Measurements from ENCODE around the gene DEXI. TPM values are rescaled to one million over a fixed set of nuclear protein-coding genes. Genes with fewer than 3 reads are reported as not detected.

The DEXI gene
- total and polyA plus RNA-seq, 9 of the 15 experiments (the other 6 are each of a cell fraction or from before 2014, with no cell fraction given), result 2.9 to 40.1 (median 22.0) TPM

DNA sequence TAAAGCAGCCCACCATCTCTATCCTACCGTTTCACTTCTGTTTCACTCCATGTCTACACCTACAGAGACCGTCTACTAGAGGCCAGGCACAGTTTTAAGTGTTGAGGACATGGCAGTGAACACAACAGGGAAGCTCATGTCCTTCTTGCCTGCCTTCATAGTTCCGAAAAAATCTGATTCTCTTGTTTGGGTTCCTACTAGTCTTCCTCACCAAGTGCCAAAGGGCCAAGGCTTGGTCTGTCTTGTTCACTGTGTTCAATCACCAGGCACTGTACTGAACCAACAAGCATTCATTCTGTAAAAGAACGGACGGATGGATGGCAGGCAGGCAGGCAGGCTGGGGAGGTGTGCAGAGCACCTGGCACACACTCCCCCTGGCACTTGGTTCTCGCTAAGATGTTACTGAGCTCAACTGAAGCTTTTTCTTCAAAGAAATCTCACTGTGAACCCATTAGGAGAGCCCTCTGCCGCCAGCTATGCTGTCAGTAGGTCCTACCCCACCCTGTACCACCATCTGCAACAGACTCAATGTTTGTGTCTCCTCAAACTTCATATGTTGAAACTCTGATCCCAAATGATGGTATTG, 2.5 kb downstream of the DEXI start:
- no peak for TF ChIP-seq HNRNPH1 (optimal IDR thresholded peaks at IDR 0.05; ENCODE audit: low read depth, low read length)
- no peak for TF ChIP-seq HNRNPK (IDR thresholded peaks at IDR 0.05; ENCODE audit: low read depth, low read length, poor library complexity, severe bottlenecking)
- TF ChIP-seq ZBED1 (IDR thresholded peaks at IDR 0.05), result no peak
- TF ChIP-seq, protein P1, sequence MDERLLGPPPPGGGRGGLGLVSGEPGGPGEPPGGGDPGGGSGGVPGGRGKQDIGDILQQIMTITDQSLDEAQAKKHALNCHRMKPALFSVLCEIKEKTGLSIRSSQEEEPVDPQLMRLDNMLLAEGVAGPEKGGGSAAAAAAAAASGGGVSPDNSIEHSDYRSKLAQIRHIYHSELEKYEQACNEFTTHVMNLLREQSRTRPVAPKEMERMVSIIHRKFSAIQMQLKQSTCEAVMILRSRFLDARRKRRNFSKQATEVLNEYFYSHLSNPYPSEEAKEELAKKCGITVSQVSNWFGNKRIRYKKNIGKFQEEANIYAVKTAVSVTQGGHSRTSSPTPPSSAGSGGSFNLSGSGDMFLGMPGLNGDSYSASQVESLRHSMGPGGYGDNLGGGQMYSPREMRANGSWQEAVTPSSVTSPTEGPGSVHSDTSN (CRISPR knock-in tag; IDR thresholded peaks at IDR 0.05; ENCODE audit: low read depth), result no peak
- TF ChIP-seq, protein P1 (tag; conservative IDR thresholded peaks at IDR 0.05; ENCODE audit: low read depth), result no peak
- no TSS peak for BruUV-seq (replicated peaks)
- in situ Hi-C loops (cut with MboI) (loop anchor here (10.0 kb wide), 1 partner anchor 685 kb away; no protein-coding TSS in a partner anchor), intact Hi-C loops (cut with micrococcal nuclease) (no loop called here)
- Histone ChIP-seq H3K9ac (ENCODE audit: insufficient read depth in 1 of 2, low read depth in 2 of 2, low read length in 2 of 2) (peak overlapping the region in 1 of 2 experiments; percentile 89; a peak in 1 of 4 replicates), H2AFZ (ENCODE audit: low read depth, low read length) (no peak overlapping the region), H3K4me2 (ENCODE audit: insufficient read depth, low read length) (peak overlapping the region; percentile 87), H3K9me1 (ENCODE audit: control insufficient read depth, insufficient read depth, low read length) (peaks cover 16% of the 10 kb centered on the region), H3K4me3 (no peak overlapping the region), H4K20me1 (replicated peaks; ENCODE audit: control insufficient read depth, insufficient read depth, low read length) (peaks cover 47% of the 10 kb centered on the region), H3K9me3 (replicated peaks; ENCODE audit: control insufficient read depth, insufficient read depth, low read depth, low read length) (no peaks in the 10 kb centered on the region), H3K4me1 (replicated peaks in 1 of 2; ENCODE audit: control insufficient read depth in 2 of 2, insufficient read depth in 2 of 2, low read length in 2 of 2) (peaks cover 31 to 52% of the 10 kb centered on the region in 2 experiments), H3K36me3 (ENCODE audit: control insufficient read depth, insufficient read depth, low read length) (peaks cover 37% of the 10 kb centered on the region; the same call in 2 of the 3 replicates), H3K79me2 (ENCODE audit: control insufficient read depth, insufficient read depth, low read length) (peaks cover 63% of the 10 kb centered on the region), H3K27me3 (ENCODE audit: control insufficient read depth in 2 of 2, insufficient read depth in 2 of 2, low read length in 2 of 2) (no peaks in the 10 kb centered on the region), H3K27ac (ENCODE audit: extremely low read depth, low read depth, low read length) (no peak overlapping the region)
- FAIRE-seq, result no peak
- POLR2A ChIA-PET, result no interaction called here
- 80% methylated on average over 7 of the region's 7 CpGs for WGBS (ENCODE audit: insufficient coverage, low coverage, missing lambda C conversion rate)
- no peak for DNase-seq (ENCODE audit: extremely low read depth in 1 of 4, low spot score in 3 of 4)
- CTCF ChIA-PET (ENCODE audit: low intra/inter-chr PET ratio), result no interaction called here
- no peak for ATAC-seq

All from K562 (cell line).